ENCODE data around the gene KRT86.

- TF ChIP-seq CTCF (IDR thresholded peaks at IDR 0.05) (no peak), EZH2 (IDR thresholded peaks at IDR 0.05; ENCODE audit: borderline replicate concordance, insufficient read depth, low read depth, low read length, poor library complexity, severe bottlenecking) (no peak)
These were observed 34.7 kb upstream of the KRT86 start for GRCh38 chr12:52239767-52240166.
